Measurements from ENCODE around the gene PCK2. TPM values are rescaled to one million over a fixed set of nuclear protein-coding genes. Genes with fewer than 3 reads are reported as not detected.

Gene PCK2
- total and polyA plus RNA-seq, 2 of the 13 experiments (the other 11 are each of a cell fraction or from before 2014, with no cell fraction given): 129 to 272 TPM

- TF ChIP-seq YY1 (IDR thresholded peaks at IDR 0.05; ENCODE audit: insufficient read depth, insufficient replicate concordance, low read depth, low read length): peak; percentile 2
- TF ChIP-seq ZBTB7B (CRISPR knock-in tag; IDR thresholded peaks at IDR 0.05): peak; percentile 42; the same call in 1 of the 2 replicates
- TF ChIP-seq E2F1 (CRISPR knock-in tag; IDR thresholded peaks at IDR 0.05): no peak
- peak; percentile 35 to 45; a peak in 2 of 4 replicates for TF ChIP-seq HMGXB4 (CRISPR knock-in tag; IDR thresholded peaks at IDR 0.05; ENCODE audit: borderline replicate concordance in 1 of 2, low read depth in 1 of 2)
- TF ChIP-seq DMAP1 (CRISPR knock-in tag; IDR thresholded peaks at IDR 0.05): peak; percentile 78; the same call in 1 of the 2 replicates
- peak; percentile 70 for TF ChIP-seq DBP (CRISPR knock-in tag; IDR thresholded peaks at IDR 0.05; ENCODE audit: not compliant biosample characterization)
- peak; percentile 87 for TF ChIP-seq POGK (CRISPR knock-in tag; conservative IDR thresholded peaks at IDR 0.05)
- TF ChIP-seq ZNF205 (CRISPR knock-in tag; IDR thresholded peaks at IDR 0.05): peak; percentile 65; the same call in 1 of the 2 replicates
- peak; percentile 86 for TF ChIP-seq PATZ1 (CRISPR knock-in tag; IDR thresholded peaks at IDR 0.05)
- TF ChIP-seq BRCA1 (CRISPR knock-in tag; IDR thresholded peaks at IDR 0.05): peak; percentile 93; the same call in 1 of the 2 replicates
- TF ChIP-seq MXD4 (CRISPR knock-in tag; IDR thresholded peaks at IDR 0.05): peak; percentile 46; the same call in 1 of the 2 replicates
- peak; percentile 68 for TF ChIP-seq ASH2L (IDR thresholded peaks at IDR 0.05; ENCODE audit: insufficient read length, low read depth, low read length)
- TF ChIP-seq ZFX (CRISPR knock-in tag; IDR thresholded peaks at IDR 0.05; ENCODE audit: low read depth): peak; percentile 93
- TF ChIP-seq PAXIP1 (CRISPR knock-in tag; conservative IDR thresholded peaks at IDR 0.05): 0 out of 2 replicates have a peak, but pooled peaks have one; percentile 15
- peak; percentile 83 for TF ChIP-seq KDM2A (CRISPR knock-in tag; IDR thresholded peaks at IDR 0.05; ENCODE audit: borderline replicate concordance, low read depth)
Observed at GRCh38 chr14:24080888-24081738, 13.0 kb upstream of the PCK2 start (continued).
